ENCODE data around the gene PLP2. TPM values are rescaled to one million over a fixed set of nuclear protein-coding genes. Genes with fewer than 3 reads are reported as not detected.

PLP2 gene
- total RNA-seq, 1 donor from 2014 or later, result 74.3 TPM

GRCh38 chrX:49209434-49210251 lies 37.9 kb downstream of the PLP2 start:
- DNase-seq (ENCODE audit: low spot score), result no peak

GRCh38 chrX:49210406-49210805 lies 38.7 kb downstream of the PLP2 start:
- DNase-seq (ENCODE audit: low spot score), result no peak

GRCh38 chrX:49211074-49211473 lies 39.4 kb downstream of the PLP2 start:
- DNase-seq (ENCODE audit: low spot score), result no peak

- no peak for DNase-seq (ENCODE audit: low spot score)
Measured at GRCh38 chrX:49212209-49212608, 40.5 kb downstream of the PLP2 start.

GRCh38 chrX:49212861-49213260 lies 41.2 kb downstream of the PLP2 start:
- DNase-seq (ENCODE audit: low spot score), result no peak

- no peak for DNase-seq (ENCODE audit: low spot score)
Measured at GRCh38 chrX:49214416-49214815, 42.7 kb downstream of the PLP2 start.

- no peak for DNase-seq (ENCODE audit: low spot score)
Measured at GRCh38 chrX:49214996-49215526, 43.4 kb downstream of the PLP2 start.

- no peak for DNase-seq (ENCODE audit: low spot score)
Measured at GRCh38 chrX:49220100-49220499, 48.4 kb downstream of the PLP2 start.

GRCh38 chrX:49221868-49222267 lies 50.2 kb downstream of the PLP2 start:
- no peak for DNase-seq (ENCODE audit: low spot score)

Other genes starting within 250 kb of the PLP2 start
- gene OTUD5, start 214.3 kb upstream of the PLP2 start, total RNA-seq, result 40.0 TPM
- 1.3 TPM for gene KCND1, start 200.1 kb upstream of the PLP2 start, total RNA-seq
- 37.6 TPM for gene GRIPAP1, start 169.6 kb upstream of the PLP2 start, total RNA-seq
- gene TFE3, start 128.5 kb upstream of the PLP2 start, total RNA-seq, result 103 TPM
- 4.0 TPM for gene CCDC120, start 112.9 kb upstream of the PLP2 start, total RNA-seq
- gene PRAF2, start 97.9 kb upstream of the PLP2 start, total RNA-seq, result 20.7 TPM
- 73.4 TPM for gene WDR45, start 92.0 kb upstream of the PLP2 start, total RNA-seq
- gene GPKOW, start 48.2 kb upstream of the PLP2 start, total RNA-seq, result 18.2 TPM
- gene MAGIX, start 9.1 kb upstream of the PLP2 start, total RNA-seq, result 1.6 TPM
- 12.5 TPM for gene PRICKLE3, start 14.5 kb downstream of the PLP2 start, total RNA-seq
- gene SYP, start 28.3 kb downstream of the PLP2 start, total RNA-seq, result 1.00 TPM
- not detected for gene CACNA1F, start 61.4 kb downstream of the PLP2 start, total RNA-seq
- 12.3 TPM for gene CCDC22, start 63.6 kb downstream of the PLP2 start, total RNA-seq
- not detected for gene FOXP3, start 92.8 kb downstream of the PLP2 start, total RNA-seq
- 2.2 TPM for gene PPP1R3F, start 97.9 kb downstream of the PLP2 start, total RNA-seq
- gene GAGE10, start 131.7 kb downstream of the PLP2 start, total RNA-seq, result not detected
- not detected for gene GAGE12J, start 150.1 kb downstream of the PLP2 start, total RNA-seq
- gene GAGE13, start 159.7 kb downstream of the PLP2 start, total RNA-seq, result not detected

Measured in mesenteric fat pad (tissue), 1 donor.